ENCODE results near the gene PSORS1C2. TPM values are rescaled to one million over a fixed set of nuclear protein-coding genes. Genes with fewer than 3 reads are reported as not detected.
"Not testable (repeated sequence)": the region's sequence is repeated elsewhere in the genome, so short reads cannot be mapped to it uniquely, and the experiment has no call there.

Gene PSORS1C2
- total RNA-seq (not detected), polyA plus RNA-seq (ENCODE audit: insufficient read length in 2 of 2) (not detected)
- long read RNA-seq, donor 1 = 0 reads
- long read RNA-seq, donor 2 = 0 reads
- long read RNA-seq, donor 3 = 0 reads
- long read RNA-seq, donor 4 = 0 reads

- WGBS (ENCODE audit: insufficient coverage) = 91% methylated on average over 4 of the region's 4 CpGs
- no peaks in the 10 kb centered on the region for H3K27me3 ChIP-seq (ENCODE audit: control insufficient read depth, insufficient read depth, low read length)
- no peak within 1 kb of the TSS for H3K27ac ChIP-seq (ENCODE audit: low read depth, low read length)
- peaks cover 12% of the 10 kb centered on the region for H3K4me1 ChIP-seq (ENCODE audit: control insufficient read depth, insufficient read depth, low read length)
- DNase-seq (ENCODE audit: low read depth in 4 of 6, low spot score in 6 of 6) = no peak
- no peaks in the 10 kb centered on the region for H3K9me3 ChIP-seq (ENCODE audit: control insufficient read depth, insufficient read depth, low read length)
- H3K36me3 ChIP-seq (ENCODE audit: control insufficient read depth, insufficient read depth, low read length) = peaks cover 11% of the 10 kb centered on the region
- H3K4me3 ChIP-seq (ENCODE audit: low read depth, low read length) = no peak within 1 kb of the TSS
These were observed at the start of gene PSORS1C2 for GRCh38 chr6:31138982-31139381. Gene PSORS1C2 (minus strand): TSS chr6:31139066. CDS start chr6:31139026, 40 bp downstream.

- H3K27ac ChIP-seq (ENCODE audit: low read depth, low read length) = no peak overlapping the region
- 81% methylated on average over 2 of the region's 5 CpGs for WGBS (ENCODE audit: insufficient coverage)
- DNase-seq (ENCODE audit: low read depth in 4 of 6, low spot score in 6 of 6) = no peak
These were observed 48.9 kb upstream of the PSORS1C2 start for GRCh38 chr6:31187780-31188194.

GRCh38 chr6:31186052-31186734, 47.3 kb upstream of the PSORS1C2 start:
- no peak for DNase-seq (ENCODE audit: low read depth in 4 of 6, low spot score in 6 of 6)
- H3K27ac ChIP-seq (ENCODE audit: low read depth, low read length) = no peak overlapping the region
- no peaks in the 10 kb centered on the region for H3K27me3 ChIP-seq (ENCODE audit: control insufficient read depth, insufficient read depth, low read length)
- 77% methylated on average over 15 of the region's 24 CpGs for WGBS (ENCODE audit: insufficient coverage)
- no peaks in the 10 kb centered on the region for H3K36me3 ChIP-seq (ENCODE audit: control insufficient read depth, insufficient read depth, low read length)
- H3K4me1 ChIP-seq (ENCODE audit: control insufficient read depth, insufficient read depth, low read length) = no peaks in the 10 kb centered on the region
- H3K9me3 ChIP-seq (ENCODE audit: control insufficient read depth, insufficient read depth, low read length) = no peaks in the 10 kb centered on the region
- no peak overlapping the region for H3K4me3 ChIP-seq (ENCODE audit: low read depth, low read length)

More at GRCh38 chr6:31187780-31188194, 48.9 kb upstream of the PSORS1C2 start:
- Histone ChIP-seq H3K27me3 (ENCODE audit: control insufficient read depth, insufficient read depth, low read length) (no peaks in the 10 kb centered on the region), H3K36me3 (ENCODE audit: control insufficient read depth, insufficient read depth, low read length) (no peaks in the 10 kb centered on the region), H3K9me3 (ENCODE audit: control insufficient read depth, insufficient read depth, low read length) (no peaks in the 10 kb centered on the region), H3K4me3 (ENCODE audit: low read depth, low read length) (no peak overlapping the region), H3K4me1 (ENCODE audit: control insufficient read depth, insufficient read depth, low read length) (no peaks in the 10 kb centered on the region)

GRCh38 chr6:31185695-31186051, 46.8 kb upstream of the PSORS1C2 start:
- not testable (repeated sequence) for H3K36me3 ChIP-seq (ENCODE audit: control insufficient read depth, insufficient read depth, low read length); H3K4me3 ChIP-seq (ENCODE audit: low read depth, low read length); H3K27me3 ChIP-seq (ENCODE audit: control insufficient read depth, insufficient read depth, low read length); H3K9me3 ChIP-seq (ENCODE audit: control insufficient read depth, insufficient read depth, low read length); H3K27ac ChIP-seq (ENCODE audit: low read depth, low read length); DNase-seq (ENCODE audit: low read depth in 4 of 6, low spot score in 6 of 6); H3K4me1 ChIP-seq (ENCODE audit: control insufficient read depth, insufficient read depth, low read length)
- 94% methylated on average over 4 of the region's 4 CpGs for WGBS (ENCODE audit: insufficient coverage)

GRCh38 chr6:31183859-31184258, 45.0 kb upstream of the PSORS1C2 start:
- not testable (repeated sequence) for H3K27ac ChIP-seq (ENCODE audit: low read depth, low read length); H3K27me3 ChIP-seq (ENCODE audit: control insufficient read depth, insufficient read depth, low read length); DNase-seq (ENCODE audit: low read depth in 4 of 6, low spot score in 6 of 6); H3K4me3 ChIP-seq (ENCODE audit: low read depth, low read length); H3K9me3 ChIP-seq (ENCODE audit: control insufficient read depth, insufficient read depth, low read length); H3K4me1 ChIP-seq (ENCODE audit: control insufficient read depth, insufficient read depth, low read length); H3K36me3 ChIP-seq (ENCODE audit: control insufficient read depth, insufficient read depth, low read length)
- 20% methylated on average over 1 of the region's 6 CpGs for WGBS (ENCODE audit: insufficient coverage)

- H3K27me3 ChIP-seq (ENCODE audit: control insufficient read depth, insufficient read depth, low read length); H3K36me3 ChIP-seq (ENCODE audit: control insufficient read depth, insufficient read depth, low read length); H3K9me3 ChIP-seq (ENCODE audit: control insufficient read depth, insufficient read depth, low read length); H3K27ac ChIP-seq (ENCODE audit: low read depth, low read length); DNase-seq (ENCODE audit: low read depth in 4 of 6, low spot score in 6 of 6); H3K4me1 ChIP-seq (ENCODE audit: control insufficient read depth, insufficient read depth, low read length); H3K4me3 ChIP-seq (ENCODE audit: low read depth, low read length): not testable (repeated sequence)
- WGBS (ENCODE audit: insufficient coverage) = no CpG with 5 or more reads among the region's 2 CpGs
These were observed 44.4 kb upstream of the PSORS1C2 start for GRCh38 chr6:31183287-31183686.

GRCh38 chr6:31180500-31180899, 41.6 kb upstream of the PSORS1C2 start:
- H3K36me3 ChIP-seq (ENCODE audit: control insufficient read depth, insufficient read depth, low read length) = peaks cover 2% of the 10 kb centered on the region
- peak overlapping the region; percentile 38 for H3K4me3 ChIP-seq (ENCODE audit: low read depth, low read length)
- peak in 2 of 6 donors; percentile 77 to 85 for DNase-seq (ENCODE audit: low read depth in 4 of 6, low spot score in 6 of 6)
- no peak overlapping the region for H3K27ac ChIP-seq (ENCODE audit: low read depth, low read length)
- no peaks in the 10 kb centered on the region for H3K9me3 ChIP-seq (ENCODE audit: control insufficient read depth, insufficient read depth, low read length)
- WGBS (ENCODE audit: insufficient coverage) = 67% methylated on average over 23 of the region's 26 CpGs
- H3K4me1 ChIP-seq (ENCODE audit: control insufficient read depth, insufficient read depth, low read length) = no peaks in the 10 kb centered on the region
- no peaks in the 10 kb centered on the region for H3K27me3 ChIP-seq (ENCODE audit: control insufficient read depth, insufficient read depth, low read length)

GRCh38 chr6:31179896-31180295, 41.0 kb upstream of the PSORS1C2 start:
- no peak for DNase-seq (ENCODE audit: low read depth in 4 of 6, low spot score in 6 of 6)
- WGBS (ENCODE audit: insufficient coverage) = 94% methylated on average over 5 of the region's 8 CpGs

GRCh38 chr6:31179042-31179386, 40.1 kb upstream of the PSORS1C2 start:
- Histone ChIP-seq H3K4me1 (ENCODE audit: control insufficient read depth, insufficient read depth, low read length) (no peaks in the 10 kb centered on the region), H3K36me3 (ENCODE audit: control insufficient read depth, insufficient read depth, low read length) (peaks cover 2% of the 10 kb centered on the region), H3K27me3 (ENCODE audit: control insufficient read depth, insufficient read depth, low read length) (no peaks in the 10 kb centered on the region), H3K9me3 (ENCODE audit: control insufficient read depth, insufficient read depth, low read length) (no peaks in the 10 kb centered on the region), H3K4me3 (ENCODE audit: low read depth, low read length) (no peak overlapping the region), H3K27ac (ENCODE audit: low read depth, low read length) (no peak overlapping the region)
- 89% methylated on average over 4 of the region's 4 CpGs for WGBS (ENCODE audit: insufficient coverage)
- no peak for DNase-seq (ENCODE audit: low read depth in 4 of 6, low spot score in 6 of 6)

More at GRCh38 chr6:31179896-31180295, 41.0 kb upstream of the PSORS1C2 start:
- Histone ChIP-seq H3K4me1 (ENCODE audit: control insufficient read depth, insufficient read depth, low read length) (no peaks in the 10 kb centered on the region), H3K27me3 (ENCODE audit: control insufficient read depth, insufficient read depth, low read length) (no peaks in the 10 kb centered on the region), H3K27ac (ENCODE audit: low read depth, low read length) (no peak overlapping the region), H3K9me3 (ENCODE audit: control insufficient read depth, insufficient read depth, low read length) (no peaks in the 10 kb centered on the region), H3K4me3 (ENCODE audit: low read depth, low read length) (peak overlapping the region; percentile 38), H3K36me3 (ENCODE audit: control insufficient read depth, insufficient read depth, low read length) (peaks cover 2% of the 10 kb centered on the region)
